Measurements from ENCODE around the gene MAPRE3. TPM values are rescaled to one million over a fixed set of nuclear protein-coding genes. Genes with fewer than 3 reads are reported as not detected.
A peak's percentile ranks its signal among the peaks of the same experiment; 100 is the strongest.
"Not testable (repeated sequence)": the region's sequence is repeated elsewhere in the genome, so short reads cannot be mapped to it uniquely, and the experiment has no call there.

Gene MAPRE3
- total RNA-seq, 4 donors from 2014 or later = 11.5 to 24.2 (median 12.3) TPM

GRCh38 chr2:27071990-27072830, 101.8 kb downstream of the MAPRE3 start:
- TF ChIP-seq CTCF (IDR thresholded peaks at IDR 0.05) = no peak
- ATAC-seq (ENCODE audit: low FRiP score) (peak; percentile 47), DNase-seq (ENCODE audit: low spot score) (no peak)

- ATAC-seq (ENCODE audit: low FRiP score) (no peak), DNase-seq (ENCODE audit: low spot score) (no peak)
- TF ChIP-seq CTCF (IDR thresholded peaks at IDR 0.05) = no peak
These were observed 102.5 kb downstream of the MAPRE3 start for GRCh38 chr2:27072920-27073319.

GRCh38 chr2:27073782-27074181, 103.3 kb downstream of the MAPRE3 start:
- DNase-seq (ENCODE audit: low spot score) (no peak), ATAC-seq (ENCODE audit: low FRiP score) (no peak)
- no peak for TF ChIP-seq CTCF (IDR thresholded peaks at IDR 0.05)

- ATAC-seq (ENCODE audit: low FRiP score) = no peak
- no peak for DNase-seq (ENCODE audit: low spot score)
- no peak for TF ChIP-seq CTCF (IDR thresholded peaks at IDR 0.05)
These were observed 104.5 kb downstream of the MAPRE3 start for GRCh38 chr2:27074738-27075565.

GRCh38 chr2:27075566-27075871, 105.1 kb downstream of the MAPRE3 start:
- not testable (repeated sequence) for DNase-seq (ENCODE audit: low spot score); ATAC-seq (ENCODE audit: low FRiP score)

GRCh38 chr2:27076323-27076722, 105.9 kb downstream of the MAPRE3 start:
- no peak for DNase-seq (ENCODE audit: low spot score)
- no peak for TF ChIP-seq CTCF (IDR thresholded peaks at IDR 0.05)
- no peak for ATAC-seq (ENCODE audit: low FRiP score)

Other genes with a start within 250 kb of the MAPRE3 start
- gene SLC35F6, start 206.4 kb upstream of the MAPRE3 start, total RNA-seq = 10 to 100 TPM; 43.0 to 84.9 (median 57.7) TPM
- 1 to 10 TPM in 1 of 4 donors, under 1 TPM in 1, not detected in 2; 0.46 to 1.1 TPM for gene CENPA, start 184.6 kb upstream of the MAPRE3 start, total RNA-seq
- gene DPYSL5, start 122.5 kb upstream of the MAPRE3 start, total RNA-seq = not detected
- gene TMEM214, start 62.3 kb downstream of the MAPRE3 start, total RNA-seq = 10 to 100 TPM; 52.4 to 76.0 (median 64.7) TPM
- 10 to 100 TPM in 2 of 4 donors, 1 to 10 TPM in 2; 6.8 to 14.4 (median 10.3) TPM for gene AGBL5, start 81.0 kb downstream of the MAPRE3 start, total RNA-seq
- gene OST4, start 101.0 kb downstream of the MAPRE3 start, total RNA-seq = 100 to 1,000 TPM; 221 to 396 (median 282) TPM
- gene EMILIN1, start 108.0 kb downstream of the MAPRE3 start, total RNA-seq = 10 to 100 TPM; 27.5 to 62.7 (median 41.2) TPM
- gene KHK, start 116.1 kb downstream of the MAPRE3 start, total RNA-seq = 1 to 10 TPM; 1.6 to 3.3 (median 2.1) TPM
- 1 to 10 TPM; 1.3 to 9.3 (median 5.5) TPM for gene CGREF1, start 148.5 kb downstream of the MAPRE3 start, total RNA-seq
- gene ABHD1, start 153.2 kb downstream of the MAPRE3 start, total RNA-seq = 1 to 10 TPM in 1 of 4 donors, under 1 TPM in 2, not detected in 1; 0.50 to 1.1 (median 0.65) TPM
- gene PREB, start 164.0 kb downstream of the MAPRE3 start, total RNA-seq = 10 to 100 TPM; 60.7 to 76.5 (median 65.7) TPM
- gene PRR30, start 168.8 kb downstream of the MAPRE3 start, total RNA-seq = not detected
- under 1 TPM in 2 of 4 donors, not detected in 2; 0.12 to 0.56 TPM for gene TCF23, start 178.4 kb downstream of the MAPRE3 start, total RNA-seq
- gene ATRAID, start 241.4 kb downstream of the MAPRE3 start, total RNA-seq = 100 to 1,000 TPM; 114 to 197 (median 157) TPM
- 100 to 1,000 TPM in 1 of 4 donors, 10 to 100 TPM in 3; 37.4 to 106 (median 83.6) TPM for gene SLC5A6, start 241.6 kb downstream of the MAPRE3 start, total RNA-seq
- gene CAD, start 246.7 kb downstream of the MAPRE3 start, total RNA-seq = 10 to 100 TPM; 14.6 to 29.3 (median 24.7) TPM

Measured in omental fat pad (tissue), 4 donors.